Endometrium (tissue), 2 donors: ENCODE data around the gene GLRX3.
"Not testable (repeated sequence)": the region's sequence is repeated elsewhere in the genome, so short reads cannot be mapped to it uniquely, and the experiment has no call there.

ENCODE experiments used
- FAIRE-seq: peaks from 2 replicates; lab custom pipeline; 2012; peaks lifted over from hg19 to GRCh38; lab: Jason Lieb, UNC
- donor health status: control.
- donor health status: control.

Gene GLRX3

GRCh38 chr10:130189608-130190054 is 53.4 kb downstream of the GLRX3 start:
- no peak for FAIRE-seq

- no peak for FAIRE-seq
Measured at GRCh38 chr10:130190055-130190736, 54.0 kb downstream of the GLRX3 start.

DNA sequence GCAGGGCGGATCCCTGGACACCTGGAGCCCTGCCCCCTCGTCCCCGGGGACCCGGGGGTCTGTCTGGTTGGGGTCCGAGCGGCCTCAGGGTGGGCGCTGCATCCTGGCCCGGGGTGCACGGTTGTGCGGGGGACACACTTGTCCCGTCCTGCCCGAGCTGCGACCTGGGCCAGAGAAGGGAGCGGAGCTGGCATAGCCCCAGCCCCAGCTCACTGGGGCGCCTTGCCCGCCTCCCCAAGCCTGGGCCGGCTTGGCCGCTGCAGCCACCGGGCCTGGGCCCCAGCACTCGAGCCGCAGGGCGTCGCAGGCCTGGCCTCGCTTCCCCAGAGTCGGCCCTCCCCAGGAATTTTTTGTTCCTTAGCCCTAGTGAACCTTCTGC is 54.5 kb downstream of the GLRX3 start:
- FAIRE-seq: no peak

DNA sequence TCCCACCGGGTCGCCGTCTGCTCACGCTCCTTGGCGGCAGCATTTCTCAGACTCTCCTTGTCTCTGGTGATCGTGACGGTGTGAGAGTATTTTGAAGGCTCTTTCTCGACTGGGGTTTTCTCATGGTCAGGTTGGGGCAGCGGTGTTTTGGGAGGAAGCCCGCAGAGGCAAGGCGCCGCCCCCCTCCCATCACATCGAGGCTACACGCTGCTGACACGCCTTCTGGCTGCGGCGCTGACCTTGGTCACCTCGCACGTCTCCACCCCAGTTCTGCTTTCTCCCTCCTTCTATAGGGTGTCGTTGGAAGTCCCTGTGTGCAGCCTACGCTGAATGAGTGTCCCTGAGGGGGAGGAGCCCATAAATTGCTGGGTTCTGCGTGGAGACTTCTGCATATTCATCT is 55.2 kb downstream of the GLRX3 start:
- no peak for FAIRE-seq

- no peak for FAIRE-seq
Measured at GRCh38 chr10:130192276-130192848, 56.2 kb downstream of the GLRX3 start.

- FAIRE-seq: no peak
Measured at GRCh38 chr10:130193033-130193432, 56.8 kb downstream of the GLRX3 start.

DNA sequence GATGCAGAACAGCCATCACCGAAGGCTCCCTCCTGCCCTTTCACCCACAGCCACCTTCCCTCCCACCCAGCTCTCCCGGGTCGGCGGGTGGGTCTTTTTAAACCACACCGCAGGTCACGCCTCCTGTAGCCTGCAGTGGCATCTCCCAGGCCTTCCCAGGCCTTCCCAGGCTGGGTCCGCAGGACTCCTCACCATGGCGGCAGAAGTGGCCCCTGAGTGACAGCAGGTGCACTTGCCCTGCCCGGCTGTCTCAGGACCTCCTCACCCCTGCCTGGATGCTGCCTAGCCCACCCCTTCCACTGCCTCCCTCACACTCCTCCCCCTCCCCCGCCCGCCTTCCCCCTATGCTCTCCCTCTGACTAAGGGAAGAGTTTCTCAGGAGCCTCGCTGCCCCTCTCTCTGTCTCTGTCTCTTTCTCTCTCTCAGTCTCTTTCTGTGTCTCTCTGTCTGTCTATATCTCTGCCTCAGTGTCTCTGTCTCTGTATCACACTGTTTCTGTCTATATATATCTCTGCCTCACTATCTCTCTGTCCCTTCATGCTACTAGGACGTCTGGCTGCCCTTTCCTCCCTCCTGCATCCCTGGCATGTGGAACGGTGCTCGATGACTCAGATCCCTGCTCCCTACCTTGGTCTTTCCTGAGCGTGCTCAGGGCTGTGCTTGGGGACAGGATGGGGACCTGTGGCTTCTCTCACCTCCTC is 57.5 kb downstream of the GLRX3 start:
- no peak for FAIRE-seq

DNA sequence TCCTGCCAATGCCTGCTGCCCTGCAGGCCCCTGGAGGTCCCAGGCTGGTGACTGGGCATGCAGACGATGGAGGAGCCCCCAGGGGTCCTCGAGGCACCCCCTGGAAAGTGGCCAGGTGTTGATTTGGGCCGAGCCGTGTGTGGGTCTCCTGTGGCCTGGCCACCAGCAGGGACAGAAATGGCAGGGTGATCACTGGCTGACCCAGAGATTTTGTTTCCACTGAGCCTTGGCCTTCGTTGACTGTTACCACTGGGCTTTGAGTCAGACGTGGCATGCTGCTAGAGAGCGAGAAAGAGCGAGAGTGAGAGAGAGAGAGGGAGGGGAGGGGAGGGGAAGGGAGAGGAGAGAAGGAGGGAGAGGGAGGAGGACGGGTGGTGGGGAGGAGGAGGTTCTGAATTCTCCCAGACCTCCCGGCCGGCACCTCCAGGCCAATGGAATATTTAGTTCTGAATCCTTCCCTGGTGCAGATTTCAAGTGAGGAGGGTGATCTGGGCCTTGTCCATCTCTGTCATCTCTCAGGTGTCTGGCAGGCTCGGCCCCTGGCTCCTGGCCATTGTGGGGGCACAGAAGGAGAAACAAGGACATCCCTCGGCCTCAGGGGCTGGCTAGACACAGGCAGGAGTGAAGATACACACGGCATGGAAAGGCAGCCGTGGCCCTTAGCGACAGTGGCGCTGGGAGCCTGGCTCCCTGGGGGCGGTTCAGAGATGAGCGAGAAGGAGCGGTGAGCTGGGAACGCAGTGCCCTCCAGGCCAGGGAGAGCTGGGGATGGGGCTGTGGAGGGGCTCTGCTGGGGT is 58.2 kb downstream of the GLRX3 start:
- no peak for FAIRE-seq

DNA sequence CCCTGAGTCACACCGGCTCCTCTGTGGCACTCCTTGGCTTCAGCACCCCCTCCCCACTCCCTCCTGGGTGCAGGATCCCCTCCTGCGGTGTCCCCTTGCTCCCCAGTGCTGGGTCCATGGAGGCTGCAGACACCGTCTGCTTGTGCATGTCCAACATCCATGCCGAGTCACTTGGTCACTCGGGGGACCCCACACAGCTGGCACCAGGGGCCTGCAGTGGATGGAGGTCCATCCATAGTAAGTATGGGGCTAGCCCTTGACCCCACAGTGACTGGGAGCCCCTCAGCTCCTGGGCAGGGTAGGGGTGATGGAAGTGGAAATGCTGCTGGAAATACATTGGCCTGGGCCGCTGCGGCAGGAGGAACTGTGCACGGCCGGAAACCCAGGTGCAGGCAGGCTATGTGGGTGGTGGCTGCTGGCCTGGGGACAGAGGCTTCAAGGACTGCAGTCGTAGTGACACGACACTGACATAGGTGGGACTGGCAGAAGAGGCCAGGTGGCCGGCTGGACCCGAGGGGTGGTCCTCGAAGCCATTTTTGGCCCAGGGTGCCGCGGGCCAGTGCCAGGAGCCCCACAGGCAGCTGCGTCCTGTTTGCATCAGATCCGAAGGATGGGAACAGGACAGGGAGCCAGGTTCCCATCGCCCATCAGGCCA is 58.9 kb downstream of the GLRX3 start:
- no peak for FAIRE-seq

DNA sequence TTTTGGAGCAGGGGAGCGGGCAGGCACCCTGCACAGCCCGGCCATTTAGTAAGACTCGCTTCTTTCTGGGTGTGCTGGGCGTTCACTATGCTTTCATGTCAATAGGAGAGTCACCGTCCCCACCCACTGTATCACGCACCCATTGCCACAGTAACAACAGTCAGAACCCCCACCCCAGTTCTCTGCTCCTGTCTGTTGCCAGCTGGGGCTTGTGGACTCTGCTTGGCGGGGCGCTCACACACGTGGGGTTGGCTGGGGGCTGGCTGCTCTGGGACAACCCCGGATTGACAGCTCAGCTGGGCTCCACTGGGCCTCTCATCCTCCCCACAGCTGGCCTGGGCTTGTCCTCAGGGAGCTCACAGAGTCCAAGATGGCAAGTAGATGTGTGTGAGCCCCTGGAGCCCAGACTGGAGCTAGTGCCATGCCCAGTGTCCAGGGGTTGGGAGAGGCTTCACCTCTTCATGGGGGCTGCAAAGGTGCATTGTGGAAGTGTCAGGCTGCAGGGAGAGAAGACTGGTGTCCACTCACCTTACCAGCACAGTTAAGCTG is 59.6 kb downstream of the GLRX3 start:
- FAIRE-seq: no peak

DNA sequence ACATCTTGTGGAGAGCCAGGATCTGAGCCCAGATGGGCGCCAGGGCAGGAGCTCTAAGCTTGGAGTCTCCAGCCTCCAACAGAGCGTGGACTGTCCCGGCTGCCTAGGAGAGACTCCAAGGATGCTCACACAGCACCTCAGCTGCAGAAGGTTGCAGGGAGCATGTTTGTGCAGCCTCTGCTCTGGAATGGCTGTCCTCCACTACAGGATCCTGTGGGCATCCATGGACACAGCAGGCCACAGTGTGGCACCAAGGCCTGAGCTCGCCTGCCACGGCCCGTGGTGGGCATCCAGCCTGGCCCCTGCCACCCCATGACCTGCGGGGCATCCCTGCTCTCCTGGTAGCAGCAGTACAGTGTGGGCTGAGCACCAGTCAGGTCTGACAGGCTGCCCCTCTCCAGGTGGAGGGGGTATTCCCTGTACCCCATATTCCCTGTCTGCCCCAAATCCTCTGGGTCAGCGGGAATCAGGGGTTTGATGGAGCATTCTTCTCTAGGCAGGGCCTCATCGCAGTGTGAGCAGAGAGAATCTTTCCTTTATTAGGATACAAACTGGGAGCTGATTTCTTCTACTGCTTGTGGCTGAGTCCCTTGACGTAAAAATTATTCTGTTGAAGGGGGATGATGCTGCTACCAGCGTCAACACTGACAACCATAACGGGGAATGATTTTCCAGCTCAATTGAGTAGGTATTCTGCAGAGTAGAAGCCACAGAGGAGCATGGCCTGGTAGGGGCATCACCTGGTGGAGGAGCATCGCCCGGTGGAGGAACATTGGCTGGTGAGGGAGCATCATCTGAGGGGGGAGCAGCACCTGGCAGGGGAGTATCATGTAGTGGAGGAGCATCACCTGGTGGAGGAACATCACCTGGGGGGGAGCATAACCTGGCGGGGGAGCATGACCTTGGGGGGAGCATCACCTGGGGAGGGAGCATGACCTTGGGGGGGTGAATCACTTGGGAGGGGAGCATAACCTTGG is 60.6 kb downstream of the GLRX3 start:
- no peak for FAIRE-seq

GRCh38 chr10:130198651-130199050 is 62.5 kb downstream of the GLRX3 start:
- no peak for FAIRE-seq

DNA sequence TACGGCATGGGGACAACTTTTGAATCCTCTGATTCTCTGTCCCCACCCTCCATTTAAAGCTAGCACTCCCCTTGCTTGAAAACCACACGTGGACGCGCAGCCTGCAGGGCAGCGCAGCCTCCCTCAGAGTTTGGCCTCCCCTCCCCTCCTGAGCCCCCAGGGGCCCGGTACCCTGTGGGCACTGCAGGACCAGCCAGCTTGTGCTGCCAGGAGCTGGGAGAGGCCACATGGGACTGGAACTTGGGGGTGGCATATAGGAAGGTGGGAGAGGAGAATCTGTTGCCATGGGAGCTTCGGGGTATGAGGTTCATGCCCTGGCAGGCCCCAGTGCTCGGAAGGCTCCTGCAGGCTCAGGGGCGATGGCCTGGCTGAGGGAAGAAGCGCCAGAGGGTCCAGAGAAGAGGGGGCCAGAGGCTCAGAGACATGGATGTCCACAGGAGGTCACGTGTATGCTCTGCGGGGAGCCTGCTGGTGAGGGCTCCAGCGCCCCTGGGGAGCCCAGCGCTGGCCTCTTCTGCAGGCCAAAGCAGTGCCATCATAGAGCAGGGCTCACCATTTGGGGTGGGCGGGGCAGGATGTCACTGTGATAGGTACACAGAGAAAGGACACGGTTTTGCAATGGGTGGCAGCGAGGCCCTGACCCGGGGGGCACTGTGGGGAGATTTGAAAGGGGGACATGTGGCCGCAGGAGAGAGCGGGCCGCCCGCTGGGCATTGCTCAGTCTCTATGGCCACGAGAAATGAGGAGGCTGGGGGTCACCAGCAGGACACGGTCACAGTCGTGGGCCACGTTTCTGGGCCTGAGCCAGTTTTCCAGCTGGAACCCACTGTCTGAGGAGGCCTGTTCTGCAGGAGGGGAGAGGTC is 64.2 kb downstream of the GLRX3 start:
- FAIRE-seq: no peak

DNA sequence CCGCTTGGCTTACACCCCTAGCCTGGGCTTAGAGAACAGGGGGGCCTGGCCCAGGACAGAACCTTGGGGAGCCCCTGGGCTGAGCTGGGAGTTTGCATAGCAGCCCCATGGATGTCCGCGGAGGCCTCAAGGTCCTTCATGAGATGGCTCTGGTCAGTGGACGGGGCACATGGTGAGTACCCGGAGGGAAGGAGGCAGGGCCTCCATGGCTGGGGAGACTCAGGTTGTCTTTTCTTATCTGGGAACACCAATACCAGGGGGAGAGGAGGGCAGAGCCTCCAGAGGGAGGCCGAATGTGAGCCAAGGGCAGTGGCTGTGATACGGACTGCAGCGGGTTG is 64.8 kb downstream of the GLRX3 start:
- FAIRE-seq: no peak

GRCh38 chr10:130202150-130202549 is 66.0 kb downstream of the GLRX3 start:
- not testable (repeated sequence) for FAIRE-seq

- FAIRE-seq: no peak
Measured at GRCh38 chr10:130202984-130203621, 66.9 kb downstream of the GLRX3 start.

DNA sequence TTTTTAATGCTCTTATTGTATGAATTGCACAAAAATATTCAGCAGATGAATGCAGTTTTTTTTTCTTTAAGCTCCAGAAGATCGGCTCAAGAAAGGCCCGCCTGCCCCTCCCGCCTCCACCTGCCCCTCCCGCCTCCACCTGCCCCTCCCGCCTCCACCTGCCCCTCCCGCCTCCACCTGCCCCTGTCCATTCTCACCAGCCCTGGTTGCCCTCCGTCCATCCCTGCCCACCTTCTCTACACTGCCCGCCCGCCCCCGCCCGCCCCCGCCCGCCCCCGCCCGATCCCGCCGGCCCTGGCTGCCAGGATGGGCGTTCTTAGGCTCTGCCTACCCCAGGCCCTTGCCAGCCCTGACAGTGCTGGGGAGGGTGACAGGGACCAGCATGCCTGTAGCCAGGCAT is 67.4 kb downstream of the GLRX3 start:
- FAIRE-seq: no peak

DNA sequence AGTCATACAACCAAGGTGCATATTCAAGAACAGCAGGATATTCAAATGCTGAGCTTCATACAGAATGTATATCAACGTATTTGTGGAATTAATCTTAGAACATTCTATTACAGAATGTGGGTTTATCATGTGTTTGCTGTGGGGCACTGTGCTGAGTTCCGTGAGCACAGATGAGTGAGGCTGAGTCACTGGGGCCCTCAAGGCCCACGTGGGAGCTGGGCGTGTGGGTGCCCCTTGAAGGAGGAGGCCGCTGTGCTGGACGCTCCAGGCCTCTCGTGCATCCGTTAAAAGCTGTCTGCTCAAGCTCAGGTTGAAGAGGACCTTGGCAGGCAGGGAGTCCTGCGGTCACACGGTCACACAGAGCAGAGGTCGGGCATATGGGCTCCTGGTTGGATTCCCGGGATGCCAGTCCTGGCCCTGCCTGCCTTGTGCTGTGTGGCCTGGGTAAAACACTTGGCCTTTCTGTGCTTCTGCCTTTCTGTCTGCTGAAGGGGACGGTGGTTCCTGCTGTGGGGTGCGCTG is 70.1 kb downstream of the GLRX3 start:
- FAIRE-seq: no peak

DNA sequence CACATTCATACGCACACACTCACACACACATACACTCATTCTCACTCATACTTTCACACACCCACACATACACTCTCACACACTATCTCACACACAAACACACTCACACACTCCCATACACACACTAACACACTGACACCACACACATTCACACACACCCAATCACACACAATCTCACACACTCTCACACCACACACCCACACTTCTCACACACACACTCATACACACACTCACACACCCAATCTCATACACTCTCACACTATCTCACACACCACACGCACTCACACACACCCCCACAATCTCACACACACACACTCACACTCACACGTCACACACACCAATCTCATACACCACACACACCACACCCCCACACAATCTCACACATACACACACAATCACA is 71.0 kb downstream of the GLRX3 start:
- no peak for FAIRE-seq
